Trophoblast cell (in vitro differentiated cells and primary cell): ENCODE measurements around the gene ABCC3.

ENCODE experiments used
- DNase-seq, 2 donors: peaks; one replicate each; pipeline ENCODE4 v3.0.0-alpha.2; 2016
- H2AFZ ChIP-seq: 2 replicates; pipeline ENCODE4 v1.6.1; 2013; ENCODE audit warnings: low read length, moderate library complexity, mild to moderate bottlenecking; ENCODE audit not compliant: insufficient read depth, poor library complexity
- H2AK5ac ChIP-seq: 2 replicates; pipeline ENCODE4 v1.6.1; 2013; ENCODE audit warnings: mild to moderate bottlenecking, low read length
- H2BK120ac ChIP-seq: 2 replicates; pipeline ENCODE4 v1.6.1; 2013; ENCODE audit warnings: low read length, mild to moderate bottlenecking, moderate library complexity; ENCODE audit not compliant: insufficient read depth, poor library complexity
- H2BK12ac ChIP-seq: 2 replicates; pipeline ENCODE4 v1.6.1; 2013; ENCODE audit warnings: mild to moderate bottlenecking, low read length, moderate library complexity
- H2BK5ac ChIP-seq: 2 replicates; pipeline ENCODE4 v1.6.1; 2013; ENCODE audit warnings: low read length, low read depth, moderate library complexity, mild to moderate bottlenecking; ENCODE audit not compliant: poor library complexity
- H3K14ac ChIP-seq: 2 replicates; pipeline ENCODE4 v1.6.1; 2013; ENCODE audit warnings: mild to moderate bottlenecking, low read length
- H3K18ac ChIP-seq: 2 replicates; pipeline ENCODE4 v1.6.1; 2013; ENCODE audit warnings: mild to moderate bottlenecking, low read length
- H3K23ac ChIP-seq: 2 replicates; pipeline ENCODE4 v1.6.1; 2013; ENCODE audit warnings: low read length
- H3K27ac ChIP-seq: 2 replicates; pipeline ENCODE4 v1.5.1; 2013; ENCODE audit warnings: low read depth, mild to moderate bottlenecking, inconsistent platforms, low read length, moderate library complexity
- H3K27me3 ChIP-seq: 2 replicates; pipeline ENCODE4 v1.6.1; 2013; ENCODE audit warnings: inconsistent platforms, mild to moderate bottlenecking, low read length, moderate library complexity; ENCODE audit not compliant: insufficient read depth
- H3K36me3 ChIP-seq, 2 experiments: 1 replicate in 1 of 2; 2 replicates in 1 of 2; pipeline ENCODE4 v1.6.1; 2013; ENCODE audit warnings: low read length in 2 of 2, mild to moderate bottlenecking in 2 of 2, moderate library complexity in 1 of 2; ENCODE audit not compliant: insufficient read depth in 2 of 2, control insufficient read depth in 1 of 2
- H3K4ac ChIP-seq: 2 replicates; pipeline ENCODE4 v1.6.1; 2013; ENCODE audit warnings: low read depth, mild to moderate bottlenecking, low read length, moderate library complexity
- H3K4me1 ChIP-seq, 2 experiments: 1 replicate in 1 of 2; 2 replicates in 1 of 2; pipeline ENCODE4 v1.6.1; 2013; ENCODE audit warnings: low read length in 2 of 2, mild to moderate bottlenecking in 2 of 2, moderate library complexity in 1 of 2; ENCODE audit not compliant: insufficient read depth in 2 of 2, control insufficient read depth in 1 of 2
- H3K4me2 ChIP-seq: 2 replicates; pipeline ENCODE4 v1.6.1; 2013; ENCODE audit warnings: inconsistent platforms, mild to moderate bottlenecking, low read length, moderate library complexity
- H3K4me3 ChIP-seq: 2 replicates; pipeline ENCODE4 v1.5.1; 2013; ENCODE audit warnings: mild to moderate bottlenecking, low read depth, low read length, inconsistent platforms
- H3K79me1 ChIP-seq: one replicate; pipeline ENCODE4 v1.6.1; 2013; ENCODE audit warnings: low read length
- H3K79me2 ChIP-seq: 2 replicates; pipeline ENCODE4 v1.6.1; 2013; ENCODE audit warnings: low read length, mild to moderate bottlenecking; ENCODE audit not compliant: control insufficient read depth, insufficient read depth, poor library complexity
- H3K9ac ChIP-seq: 2 replicates; pipeline ENCODE4 v1.6.1; 2013; ENCODE audit warnings: mild to moderate bottlenecking, low read length
- H3K9me3 ChIP-seq: 2 replicates; pipeline ENCODE4 v1.6.1; 2013; ENCODE audit warnings: low read depth, mild to moderate bottlenecking, control low read depth, inconsistent platforms, low read length; ENCODE audit not compliant: insufficient read depth
- H4K12ac ChIP-seq: 2 replicates; pipeline ENCODE4 v1.6.1; 2013; ENCODE audit warnings: low read depth, mild to moderate bottlenecking, low read length, moderate library complexity
- H4K8ac ChIP-seq: 2 replicates; pipeline ENCODE4 v1.6.1; 2013; ENCODE audit warnings: low read depth, mild to moderate bottlenecking, low read length, moderate library complexity
- H4K91ac ChIP-seq: one replicate; pipeline ENCODE4 v1.6.1; 2013; ENCODE audit warnings: low read depth, mild to moderate bottlenecking, low read length, moderate library complexity
- WGBS: extraction: QIAGEN DNeasy Blood & Tissue Kit; methylation state at CpG from one replicate; pipeline ENCODE4 v1.1.7; 2013; ENCODE audit warnings: missing lambda C conversion rate; ENCODE audit not compliant: insufficient read length, insufficient coverage; ENCODE audit errors: extremely low coverage; 5-methylcytosine and 5-hydroxymethylcytosine counted together

Gene ABCC3

GRCh38 chr17:50697062-50697461, 62.4 kb downstream of the ABCC3 start:
- Histone ChIP-seq H3K18ac (no peak overlapping the region), H4K8ac (no peak overlapping the region), H3K79me1 (no peaks in the 10 kb centered on the region), H3K79me2 (no peaks in the 10 kb centered on the region), H2BK12ac (no peak overlapping the region), H3K14ac (no peak overlapping the region), H2BK5ac (no peak overlapping the region), H4K91ac (no peak overlapping the region), H3K9ac (no peak overlapping the region), H3K4me2 (no peak overlapping the region), H3K4ac (no peak overlapping the region), H3K36me3 (peaks cover 27 to 40% of the 10 kb centered on the region in 2 experiments), H2BK120ac (no peak overlapping the region), H4K12ac (no peak overlapping the region), H3K4me1 (no peaks in the 10 kb centered on the region), H3K23ac (no peak overlapping the region), H3K9me3 (peaks cover 1% of the 10 kb centered on the region), H2AFZ (no peak overlapping the region), H2AK5ac (no peak overlapping the region), H3K27ac (no peak overlapping the region), H3K27me3 (no peaks in the 10 kb centered on the region), H3K4me3 (no peak overlapping the region)
- WGBS = no CpG with 5 or more reads among the region's 3 CpGs
- DNase-seq = no peak

- Histone ChIP-seq H2BK5ac (no peak overlapping the region), H4K8ac (no peak overlapping the region), H3K14ac (no peak overlapping the region), H3K4ac (no peak overlapping the region), H3K27ac (no peak overlapping the region), H3K36me3 (peaks cover 26 to 39% of the 10 kb centered on the region in 2 experiments), H3K4me1 (no peaks in the 10 kb centered on the region), H3K4me3 (no peak overlapping the region), H4K91ac (no peak overlapping the region), H2BK120ac (no peak overlapping the region), H2BK12ac (no peak overlapping the region), H3K79me2 (peaks cover 2% of the 10 kb centered on the region), H3K18ac (no peak overlapping the region), H3K9me3 (peaks cover 1% of the 10 kb centered on the region), H3K23ac (no peak overlapping the region), H2AFZ (no peak overlapping the region), H2AK5ac (no peak overlapping the region), H3K79me1 (no peaks in the 10 kb centered on the region), H3K4me2 (no peak overlapping the region), H3K27me3 (no peaks in the 10 kb centered on the region), H4K12ac (no peak overlapping the region), H3K9ac (no peak overlapping the region)
- no peak for DNase-seq
- no CpG with 5 or more reads among the region's 3 CpGs for WGBS
These were observed 63.1 kb downstream of the ABCC3 start for GRCh38 chr17:50697663-50698272.

- no peak overlapping the region for H4K91ac ChIP-seq
These were observed 64.7 kb downstream of the ABCC3 start for GRCh38 chr17:50699410-50699809.

GRCh38 chr17:50703162-50703561, 68.5 kb downstream of the ABCC3 start:
- H3K36me3 ChIP-seq = peaks cover 10 to 11% of the 10 kb centered on the region in 2 experiments
- no peak overlapping the region for H3K27ac ChIP-seq
- H2BK5ac ChIP-seq = no peak overlapping the region
- DNase-seq = no peak
- no peak overlapping the region for H3K23ac ChIP-seq
- no peak overlapping the region for H2AK5ac ChIP-seq
- no peak overlapping the region for H3K4me3 ChIP-seq
- no peaks in the 10 kb centered on the region for H3K4me1 ChIP-seq
- no peaks in the 10 kb centered on the region for H3K27me3 ChIP-seq
- no peak overlapping the region for H2BK120ac ChIP-seq
- peaks cover 6% of the 10 kb centered on the region for H3K79me2 ChIP-seq
- no peak overlapping the region for H4K8ac ChIP-seq
- no peak overlapping the region for H2AFZ ChIP-seq
- no peak overlapping the region for H3K4me2 ChIP-seq
- no peak overlapping the region for H2BK12ac ChIP-seq
- no peak overlapping the region for H3K14ac ChIP-seq
- H3K9me3 ChIP-seq = peaks cover 3% of the 10 kb centered on the region
- peaks cover 8% of the 10 kb centered on the region for H3K79me1 ChIP-seq
- WGBS = no CpG with 5 or more reads among the region's 3 CpGs
- H3K9ac ChIP-seq = no peak overlapping the region
- no peak overlapping the region for H4K91ac ChIP-seq
- H3K4ac ChIP-seq = no peak overlapping the region
- no peak overlapping the region for H4K12ac ChIP-seq
- H3K18ac ChIP-seq = no peak overlapping the region

More at GRCh38 chr17:50699410-50699809, 64.7 kb downstream of the ABCC3 start:
- Histone ChIP-seq H3K27ac (no peak overlapping the region), H4K8ac (no peak overlapping the region), H3K36me3 (peaks cover 23 to 32% of the 10 kb centered on the region in 2 experiments), H3K4me3 (no peak overlapping the region), H3K4ac (no peak overlapping the region), H3K14ac (no peak overlapping the region), H3K27me3 (no peaks in the 10 kb centered on the region), H2BK5ac (no peak overlapping the region), H3K9ac (no peak overlapping the region), H2BK120ac (no peak overlapping the region), H3K4me1 (no peaks in the 10 kb centered on the region), H3K79me2 (peaks cover 2% of the 10 kb centered on the region), H2AFZ (no peak overlapping the region), H3K79me1 (no peaks in the 10 kb centered on the region), H3K4me2 (no peak overlapping the region), H3K23ac (no peak overlapping the region), H3K18ac (no peak overlapping the region), H2BK12ac (no peak overlapping the region), H3K9me3 (peaks cover 1% of the 10 kb centered on the region), H4K12ac (no peak overlapping the region), H2AK5ac (no peak overlapping the region)
- no peak for DNase-seq
- no CpG with 5 or more reads among the region's 7 CpGs for WGBS
